ENCODE data around the gene TKT.

The TKT gene

GRCh38 chr3:53211706-53212702 is 43.8 kb downstream of the TKT start:
- no peak overlapping the region for H3K4me3 ChIP-seq (ENCODE audit: low read depth, low read length)
- no peak for TF ChIP-seq CTCF (IDR thresholded peaks at IDR 0.05; ENCODE audit: insufficient read depth, low read depth, low read length, missing control alignments)
- DNase-seq (ENCODE audit: low read depth) = no peak

- no peak for DNase-seq (ENCODE audit: low read depth)
- no peak for TF ChIP-seq CTCF (IDR thresholded peaks at IDR 0.05; ENCODE audit: insufficient read depth, low read depth, low read length, missing control alignments)
- H3K4me3 ChIP-seq (ENCODE audit: low read depth, low read length) = no peak overlapping the region
Observed at GRCh38 chr3:53202331-53203015, 53.3 kb downstream of the TKT start.

GRCh38 chr3:53200501-53201498 is 55.0 kb downstream of the TKT start:
- TF ChIP-seq CTCF (IDR thresholded peaks at IDR 0.05; ENCODE audit: insufficient read depth, low read depth, low read length, missing control alignments) = no peak
- DNase-seq (ENCODE audit: low read depth) = no peak
- H3K4me3 ChIP-seq (ENCODE audit: low read depth, low read length) = no peak overlapping the region

- DNase-seq (ENCODE audit: low read depth) = no peak
- TF ChIP-seq CTCF (IDR thresholded peaks at IDR 0.05; ENCODE audit: insufficient read depth, low read depth, low read length, missing control alignments) = no peak
- H3K4me3 ChIP-seq (ENCODE audit: low read depth, low read length) = no peak overlapping the region
Observed at GRCh38 chr3:53199834-53200233, 56.0 kb downstream of the TKT start.

- DNase-seq (ENCODE audit: low read depth) = no peak
- no peak overlapping the region for H3K4me3 ChIP-seq (ENCODE audit: low read depth, low read length)
- no peak for TF ChIP-seq CTCF (IDR thresholded peaks at IDR 0.05; ENCODE audit: insufficient read depth, low read depth, low read length, missing control alignments)
Observed at GRCh38 chr3:53198996-53199395, 56.8 kb downstream of the TKT start.

- TF ChIP-seq CTCF (IDR thresholded peaks at IDR 0.05; ENCODE audit: insufficient read depth, low read depth, low read length, missing control alignments) = no peak
- peak overlapping the region; percentile 65 for H3K4me3 ChIP-seq (ENCODE audit: low read depth, low read length)
Observed at GRCh38 chr3:53198256-53198977, 57.4 kb downstream of the TKT start.

More at GRCh38 chr3:53198256-53198977, 57.4 kb downstream of the TKT start:
- no peak for DNase-seq (ENCODE audit: low read depth)

Measured in GM12865 (cell line).